GM18951 (cell line): Measurements from ENCODE around the gene INKA2.
A peak's percentile ranks its signal among the peaks of the same experiment; 100 is the strongest.

ENCODE experiments used
- POLR2A ChIP-seq: IDR thresholded peaks from 4 replicates; pipeline ENCODE4 v1.6.1; 2011; ENCODE audit warnings: mild to moderate bottlenecking; ENCODE audit not compliant: insufficient read length, insufficient read depth; ENCODE audit errors: extremely low read depth
- in situ Hi-C: fragments of 300-500 bp; cut with MboI; formaldehyde crosslinking; loops from one replicate; pipeline ENCODE4 v1.12.0; 2022; ENCODE audit warnings: low sequenced_read_pairs, mixed read lengths, inconsistent platforms; ENCODE audit not compliant: unreplicated experiment

INKA2 gene

GRCh38 chr1:111739194-111739924 is at the start of gene INKA2:
Gene INKA2, minus strand, starts transcription at chr1:111739395. Its CDS starts 153 bp downstream, at chr1:111739242.
- in situ Hi-C loops, result no loop called here
- TF ChIP-seq POLR2A, result peak; percentile 68

- TF ChIP-seq POLR2A, result no peak
- in situ Hi-C loops, result no loop called here
These were observed 47.5 kb upstream of the INKA2 start for GRCh38 chr1:111786669-111787207.

- in situ Hi-C loops, result no loop called here
These were observed 45.2 kb upstream of the INKA2 start for GRCh38 chr1:111784273-111784901.

GRCh38 chr1:111779546-111779945 is 40.4 kb upstream of the INKA2 start:
- in situ Hi-C loops, result no loop called here
- TF ChIP-seq POLR2A, result no peak

More at GRCh38 chr1:111784273-111784901, 45.2 kb upstream of the INKA2 start:
- TF ChIP-seq POLR2A, result no peak

- in situ Hi-C loops, result no loop called here
These were observed 39.4 kb upstream of the INKA2 start for GRCh38 chr1:111778541-111779051.

GRCh38 chr1:111778066-111778465 is 38.9 kb upstream of the INKA2 start:
- TF ChIP-seq POLR2A, result no peak
- in situ Hi-C loops, result no loop called here

More at GRCh38 chr1:111778541-111779051, 39.4 kb upstream of the INKA2 start:
- TF ChIP-seq POLR2A, result no peak

- in situ Hi-C loops, result no loop called here
These were observed 38.1 kb upstream of the INKA2 start for GRCh38 chr1:111777301-111777700.

GRCh38 chr1:111776861-111777260 is 37.7 kb upstream of the INKA2 start:
- in situ Hi-C loops, result no loop called here
- TF ChIP-seq POLR2A, result no peak

More at GRCh38 chr1:111777301-111777700, 38.1 kb upstream of the INKA2 start:
- no peak for TF ChIP-seq POLR2A

- in situ Hi-C loops, result no loop called here
- TF ChIP-seq POLR2A, result no peak
These were observed 37.2 kb upstream of the INKA2 start for GRCh38 chr1:111776391-111776790.

GRCh38 chr1:111775966-111776365 is 36.8 kb upstream of the INKA2 start:
- no peak for TF ChIP-seq POLR2A
- in situ Hi-C loops, result no loop called here

GRCh38 chr1:111770916-111771315 is 31.7 kb upstream of the INKA2 start:
- TF ChIP-seq POLR2A, result no peak
- in situ Hi-C loops, result loop anchor here (25.0 kb wide), 1 partner anchor 534 kb away; the partner anchor contains the start of gene CHI3L2

- no peak for TF ChIP-seq POLR2A
- in situ Hi-C loops, result loop anchor here (25.0 kb wide), 1 partner anchor 532 kb away; the partner anchor contains the start of gene CHI3L2
These were observed 30.4 kb upstream of the INKA2 start for GRCh38 chr1:111769517-111770146.

GRCh38 chr1:111768625-111769024 is 29.4 kb upstream of the INKA2 start:
- in situ Hi-C loops, result loop anchor here (25.0 kb wide), 1 partner anchor 531 kb away; the partner anchor contains the start of gene CHI3L2
- no peak for TF ChIP-seq POLR2A
